Measurements from ENCODE around the gene SIK3. TPM values are rescaled to one million over a fixed set of nuclear protein-coding genes. Genes with fewer than 3 reads are reported as not detected.

The SIK3 gene
- total and polyA plus RNA-seq, 4 donors, result 6.4 to 64.2 (median 39.0) TPM

DNA sequence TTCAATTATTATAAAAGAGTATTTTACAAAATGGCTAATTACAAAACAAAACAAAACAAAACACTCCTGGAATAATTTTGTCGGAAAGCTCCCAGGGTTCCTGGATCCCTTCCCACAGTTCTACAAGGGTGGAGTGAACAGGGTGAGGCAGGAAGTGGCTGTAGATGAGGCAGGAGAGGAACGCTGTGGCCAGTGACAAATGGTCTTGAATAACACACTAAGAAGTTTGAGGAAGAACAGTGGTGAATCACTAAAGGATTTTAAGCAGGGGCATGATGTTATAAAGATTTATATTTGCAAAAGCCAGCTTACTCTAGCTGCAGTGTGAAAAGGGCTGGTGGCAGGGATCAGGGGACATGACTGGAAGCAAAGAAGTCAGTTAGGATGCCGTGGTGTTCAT is 227.0 kb downstream of the SIK3 start:
- intact Hi-C loops (cut with DNase I), result no loop called here
- ATAC-seq (ENCODE audit: low FRiP score) (no peak), DNase-seq (no peak)
- H3K27ac ChIP-seq (ENCODE audit: low read depth in 1 of 2, low read length in 2 of 2), result no peak overlapping the region
- H3K27me3 ChIP-seq (ENCODE audit: control insufficient read depth in 1 of 2, insufficient read depth in 2 of 2, low read length in 1 of 2), result no peaks in the 10 kb centered on the region
- no peaks in the 10 kb centered on the region for H3K4me1 ChIP-seq (ENCODE audit: control insufficient read depth in 1 of 2, insufficient read depth in 2 of 2, low read length in 2 of 2)
- WGBS, 2 donors, result 54 to 56% methylated on average over 3 of the region's 3 CpGs
- no peak overlapping the region for H3K4me3 ChIP-seq (ENCODE audit: low read length in 2 of 2)
- H3K36me3 ChIP-seq (ENCODE audit: control insufficient read depth in 1 of 2, insufficient read depth in 2 of 2, low read length in 1 of 2), result peaks cover 8 to 17% of the 10 kb centered on the region in 2 donors
- no peaks in the 10 kb centered on the region for H3K9me3 ChIP-seq (ENCODE audit: control insufficient read depth, low read length)

DNA sequence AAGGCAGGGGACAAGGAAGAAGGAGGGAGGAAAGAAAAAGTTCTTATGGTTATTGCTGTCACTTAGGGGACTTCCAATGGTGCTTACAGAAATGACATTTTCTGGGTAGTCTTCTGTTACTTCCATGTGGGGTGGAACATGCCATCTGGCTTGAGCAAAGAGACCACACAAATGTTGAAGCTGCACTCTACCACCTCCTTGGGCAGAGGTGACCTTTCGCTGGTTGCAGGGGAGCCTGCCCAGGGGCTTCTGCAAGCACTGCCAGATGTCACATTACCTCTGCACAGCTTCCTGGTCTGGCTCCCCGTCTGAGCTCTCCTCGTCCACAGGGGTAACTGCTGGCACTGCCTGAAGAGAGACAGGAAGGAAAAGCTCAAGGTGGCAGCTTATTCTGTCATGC is 228.2 kb downstream of the SIK3 start:
- no peak overlapping the region for H3K27ac ChIP-seq (ENCODE audit: low read depth in 1 of 2, low read length in 2 of 2)
- H3K27me3 ChIP-seq (ENCODE audit: control insufficient read depth in 1 of 2, insufficient read depth in 2 of 2, low read length in 1 of 2), result no peaks in the 10 kb centered on the region
- no peaks in the 10 kb centered on the region for H3K9me3 ChIP-seq (ENCODE audit: control insufficient read depth, low read length)
- H3K4me1 ChIP-seq (ENCODE audit: control insufficient read depth in 1 of 2, insufficient read depth in 2 of 2, low read length in 2 of 2), result no peaks in the 10 kb centered on the region
- intact Hi-C loops (cut with DNase I), result no loop called here
- H3K36me3 ChIP-seq (ENCODE audit: control insufficient read depth in 1 of 2, insufficient read depth in 2 of 2, low read length in 1 of 2), result peaks cover 8 to 12% of the 10 kb centered on the region in 2 donors
- ATAC-seq (ENCODE audit: low FRiP score), result no peak
- no peak for DNase-seq
- WGBS, 2 donors, result 71 to 90% methylated on average over 3 of the region's 3 CpGs
- H3K4me3 ChIP-seq (ENCODE audit: low read length in 2 of 2), result no peak overlapping the region

DNA sequence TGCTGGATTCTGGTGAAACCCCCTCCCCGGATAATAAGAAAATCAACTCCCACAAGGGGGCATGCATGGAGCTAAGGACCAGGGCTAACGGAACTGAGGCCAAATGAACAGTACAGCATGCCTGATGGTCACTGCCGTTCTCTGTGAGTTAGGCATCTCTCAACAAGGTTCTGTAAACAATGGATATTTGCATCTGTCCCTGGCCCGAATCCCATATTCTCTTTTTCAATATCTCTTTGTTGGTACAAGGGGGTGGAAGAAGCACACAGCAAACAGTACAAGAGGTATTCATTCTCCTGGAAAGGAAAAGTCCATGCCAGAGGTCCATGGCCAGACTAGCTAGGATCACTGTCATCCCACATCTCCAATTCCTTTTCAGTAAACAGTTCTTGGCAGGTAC is 228.6 kb downstream of the SIK3 start:
- H3K27me3 ChIP-seq (ENCODE audit: control insufficient read depth in 1 of 2, insufficient read depth in 2 of 2, low read length in 1 of 2), result no peaks in the 10 kb centered on the region
- intact Hi-C loops (cut with DNase I), result no loop called here
- WGBS, 2 donors, result 80 to 87% methylated on average over 4 of the region's 4 CpGs
- DNase-seq, result no peak
- no peaks in the 10 kb centered on the region for H3K9me3 ChIP-seq (ENCODE audit: control insufficient read depth, low read length)
- H3K4me1 ChIP-seq (ENCODE audit: control insufficient read depth in 1 of 2, insufficient read depth in 2 of 2, low read length in 2 of 2), result no peaks in the 10 kb centered on the region
- ATAC-seq (ENCODE audit: low FRiP score), result no peak
- peaks cover 10 to 13% of the 10 kb centered on the region in 2 donors for H3K36me3 ChIP-seq (ENCODE audit: control insufficient read depth in 1 of 2, insufficient read depth in 2 of 2, low read length in 1 of 2)
- H3K4me3 ChIP-seq (ENCODE audit: low read length in 2 of 2), result no peak overlapping the region
- H3K27ac ChIP-seq (ENCODE audit: low read depth in 1 of 2, low read length in 2 of 2), result no peak overlapping the region

DNA sequence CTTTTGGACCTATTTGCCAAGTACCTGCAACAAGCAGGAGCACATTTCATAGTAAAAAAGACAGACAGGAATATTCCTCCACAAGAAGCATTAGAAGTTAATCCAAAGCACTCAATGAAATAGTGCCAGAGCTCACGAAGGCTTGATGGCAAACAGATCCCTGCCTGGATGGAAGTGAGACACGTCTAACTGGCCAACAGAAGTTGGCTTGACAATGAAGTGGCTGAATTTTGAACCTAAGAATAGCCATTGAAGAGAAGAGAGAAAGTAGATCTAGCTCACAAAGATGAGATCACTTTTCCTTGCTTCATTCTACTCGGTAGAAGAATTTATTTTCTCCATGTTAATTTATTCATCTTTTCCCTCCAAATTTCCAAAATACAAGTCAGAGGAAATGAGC is 230.2 kb downstream of the SIK3 start:
- H3K4me1 ChIP-seq (ENCODE audit: control insufficient read depth in 1 of 2, insufficient read depth in 2 of 2, low read length in 2 of 2), result no peaks in the 10 kb centered on the region
- ATAC-seq (ENCODE audit: low FRiP score) (no peak), DNase-seq (no peak)
- no peak overlapping the region for H3K4me3 ChIP-seq (ENCODE audit: low read length in 2 of 2)
- H3K36me3 ChIP-seq (ENCODE audit: control insufficient read depth in 1 of 2, insufficient read depth in 2 of 2, low read length in 1 of 2), result peaks cover 12 to 14% of the 10 kb centered on the region in 2 donors
- 16 to 19% methylated on average over 3 of the region's 3 CpGs for WGBS, 2 donors
- intact Hi-C loops (cut with DNase I), result no loop called here
- H3K27me3 ChIP-seq (ENCODE audit: control insufficient read depth in 1 of 2, insufficient read depth in 2 of 2, low read length in 1 of 2), result no peaks in the 10 kb centered on the region
- no peak overlapping the region for H3K27ac ChIP-seq (ENCODE audit: low read depth in 1 of 2, low read length in 2 of 2)
- no peaks in the 10 kb centered on the region for H3K9me3 ChIP-seq (ENCODE audit: control insufficient read depth, low read length)

DNA sequence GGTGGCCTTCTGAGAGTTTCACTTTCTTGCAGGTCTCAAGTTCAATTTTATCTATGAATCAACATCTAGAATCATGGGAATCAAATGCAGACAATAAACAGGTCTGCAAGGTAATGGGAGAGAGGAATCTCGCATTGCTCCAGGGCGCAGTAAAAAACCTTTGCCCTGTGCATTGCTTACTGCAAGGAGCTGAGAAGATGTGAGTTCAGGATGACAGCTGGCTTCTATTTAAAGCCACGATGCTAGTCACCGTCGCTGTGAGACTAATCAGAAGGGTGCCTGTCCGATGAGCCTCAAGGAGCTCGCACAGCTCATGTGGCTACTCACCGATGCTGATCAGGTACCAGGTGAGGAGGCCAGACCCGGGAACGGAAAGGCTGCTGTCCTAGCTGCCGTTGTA is 230.6 kb downstream of the SIK3 start:
- Histone ChIP-seq H3K27me3 (ENCODE audit: control insufficient read depth in 1 of 2, insufficient read depth in 2 of 2, low read length in 1 of 2) (no peaks in the 10 kb centered on the region), H3K4me1 (ENCODE audit: control insufficient read depth in 1 of 2, insufficient read depth in 2 of 2, low read length in 2 of 2) (no peaks in the 10 kb centered on the region), H3K4me3 (ENCODE audit: low read length in 2 of 2) (no peak overlapping the region), H3K27ac (ENCODE audit: low read depth in 1 of 2, low read length in 2 of 2) (no peak overlapping the region), H3K36me3 (ENCODE audit: control insufficient read depth in 1 of 2, insufficient read depth in 2 of 2, low read length in 1 of 2) (peaks cover 12% of the 10 kb centered on the region in 2 donors), H3K9me3 (ENCODE audit: control insufficient read depth, low read length) (no peaks in the 10 kb centered on the region)
- intact Hi-C loops (cut with DNase I), result no loop called here
- ATAC-seq (ENCODE audit: low FRiP score) (no peak), DNase-seq (no peak)
- 92 to 94% methylated on average over 11 of the region's 11 CpGs for WGBS, 2 donors

DNA sequence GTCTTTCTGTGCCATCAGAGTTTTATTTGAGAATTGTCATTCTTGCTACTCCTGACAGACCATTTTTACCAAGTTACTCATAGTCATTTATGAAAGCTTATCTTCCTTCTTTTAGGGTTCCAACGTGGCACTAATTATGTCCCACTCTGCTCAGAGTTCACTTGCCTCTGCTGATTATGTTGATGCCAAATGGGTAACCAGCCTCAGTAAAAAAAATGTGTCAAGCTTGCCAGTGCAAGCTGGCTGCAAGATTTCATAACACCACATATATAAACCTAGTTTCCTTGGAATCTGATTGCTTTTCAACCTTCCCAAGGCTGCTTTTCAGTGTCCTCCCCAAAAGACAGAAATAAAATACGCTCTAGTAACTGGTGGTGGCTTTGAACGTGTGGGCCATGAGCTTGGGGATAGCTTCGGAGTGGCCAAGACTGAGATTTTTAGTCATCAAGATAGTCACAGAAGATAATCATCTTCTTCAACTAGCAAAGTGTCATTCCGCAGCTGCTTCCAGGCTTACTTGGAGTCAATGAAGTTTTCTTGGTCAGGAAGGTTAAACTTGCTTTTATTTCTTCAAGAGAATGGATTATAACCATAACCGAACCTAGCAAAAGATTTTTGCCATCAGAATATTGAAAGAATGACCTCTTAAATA is 231.3 kb downstream of the SIK3 start:
- Histone ChIP-seq H3K4me3 (ENCODE audit: low read length in 2 of 2) (no peak overlapping the region), H3K9me3 (ENCODE audit: control insufficient read depth, low read length) (no peaks in the 10 kb centered on the region), H3K27me3 (ENCODE audit: control insufficient read depth in 1 of 2, insufficient read depth in 2 of 2, low read length in 1 of 2) (no peaks in the 10 kb centered on the region), H3K4me1 (ENCODE audit: control insufficient read depth in 1 of 2, insufficient read depth in 2 of 2, low read length in 2 of 2) (no peaks in the 10 kb centered on the region), H3K27ac (ENCODE audit: low read depth in 1 of 2, low read length in 2 of 2) (no peak overlapping the region), H3K36me3 (ENCODE audit: control insufficient read depth in 1 of 2, insufficient read depth in 2 of 2, low read length in 1 of 2) (peaks cover 13 to 18% of the 10 kb centered on the region in 2 donors)
- ATAC-seq (ENCODE audit: low FRiP score), result no peak
- WGBS, 2 donors, result 56 to 66% methylated on average over 6 of the region's 6 CpGs
- intact Hi-C loops (cut with DNase I), result no loop called here
- no peak for DNase-seq

DNA sequence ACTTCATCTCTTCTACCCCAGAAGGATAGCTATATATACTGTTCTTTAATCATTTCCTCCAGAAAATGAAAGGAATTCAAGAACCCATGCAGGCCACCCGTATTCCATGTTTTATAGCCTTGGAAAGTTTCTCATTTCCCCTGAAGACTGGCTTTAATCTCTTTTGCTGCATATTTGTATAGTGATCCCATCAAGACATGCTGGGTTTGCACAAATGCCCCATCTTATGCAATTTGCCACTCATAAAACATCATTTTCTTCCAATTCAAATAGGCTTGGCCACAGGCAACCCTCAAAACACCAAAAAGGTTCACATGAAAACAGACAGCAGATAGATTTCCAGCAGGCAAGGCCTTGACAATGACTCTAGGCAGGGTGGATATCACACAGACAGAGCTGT is 232.5 kb downstream of the SIK3 start:
- intact Hi-C loops (cut with DNase I), result no loop called here
- H3K27ac ChIP-seq (ENCODE audit: low read depth in 1 of 2, low read length in 2 of 2), result no peak overlapping the region
- H3K9me3 ChIP-seq (ENCODE audit: control insufficient read depth, low read length), result no peaks in the 10 kb centered on the region
- peaks cover 15 to 19% of the 10 kb centered on the region in 2 donors for H3K36me3 ChIP-seq (ENCODE audit: control insufficient read depth in 1 of 2, insufficient read depth in 2 of 2, low read length in 1 of 2)
- 53 to 65% methylated on average over 1 of the region's 1 CpG for WGBS, 2 donors
- DNase-seq (no peak), ATAC-seq (ENCODE audit: low FRiP score) (no peak)
- no peaks in the 10 kb centered on the region for H3K4me1 ChIP-seq (ENCODE audit: control insufficient read depth in 1 of 2, insufficient read depth in 2 of 2, low read length in 2 of 2)
- H3K4me3 ChIP-seq (ENCODE audit: low read length in 2 of 2), result no peak overlapping the region
- no peaks in the 10 kb centered on the region for H3K27me3 ChIP-seq (ENCODE audit: control insufficient read depth in 1 of 2, insufficient read depth in 2 of 2, low read length in 1 of 2)

DNA sequence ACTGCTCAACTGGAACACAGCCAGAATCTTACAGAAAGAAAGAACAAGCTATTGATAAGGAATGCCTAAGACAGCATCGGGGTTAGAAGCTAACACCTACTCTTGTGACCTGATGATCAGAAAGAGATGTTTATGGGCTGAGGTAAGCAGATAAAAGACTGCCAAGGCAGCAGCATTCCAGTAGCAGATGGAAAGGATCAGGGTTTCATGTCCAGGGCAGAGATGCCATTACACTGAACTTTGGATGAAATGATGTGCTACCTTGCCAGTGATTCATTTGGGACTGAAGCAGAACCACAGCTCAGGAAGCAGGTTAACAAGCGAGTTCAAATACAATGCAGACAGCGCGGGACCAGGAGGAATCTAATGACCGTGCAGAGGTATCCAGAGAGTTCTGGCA is 233.7 kb downstream of the SIK3 start:
- no peak for DNase-seq
- peaks cover 12 to 15% of the 10 kb centered on the region in 2 donors for H3K36me3 ChIP-seq (ENCODE audit: control insufficient read depth in 1 of 2, insufficient read depth in 2 of 2, low read length in 1 of 2)
- H3K9me3 ChIP-seq (ENCODE audit: control insufficient read depth, low read length), result no peaks in the 10 kb centered on the region
- WGBS, 2 donors, result 93 to 96% methylated on average over 5 of the region's 5 CpGs
- H3K4me1 ChIP-seq (ENCODE audit: control insufficient read depth in 1 of 2, insufficient read depth in 2 of 2, low read length in 2 of 2), result no peaks in the 10 kb centered on the region
- intact Hi-C loops (cut with DNase I), result no loop called here
- no peak overlapping the region for H3K4me3 ChIP-seq (ENCODE audit: low read length in 2 of 2)
- no peak overlapping the region for H3K27ac ChIP-seq (ENCODE audit: low read depth in 1 of 2, low read length in 2 of 2)
- no peak for ATAC-seq (ENCODE audit: low FRiP score)
- no peaks in the 10 kb centered on the region for H3K27me3 ChIP-seq (ENCODE audit: control insufficient read depth in 1 of 2, insufficient read depth in 2 of 2, low read length in 1 of 2)

DNA sequence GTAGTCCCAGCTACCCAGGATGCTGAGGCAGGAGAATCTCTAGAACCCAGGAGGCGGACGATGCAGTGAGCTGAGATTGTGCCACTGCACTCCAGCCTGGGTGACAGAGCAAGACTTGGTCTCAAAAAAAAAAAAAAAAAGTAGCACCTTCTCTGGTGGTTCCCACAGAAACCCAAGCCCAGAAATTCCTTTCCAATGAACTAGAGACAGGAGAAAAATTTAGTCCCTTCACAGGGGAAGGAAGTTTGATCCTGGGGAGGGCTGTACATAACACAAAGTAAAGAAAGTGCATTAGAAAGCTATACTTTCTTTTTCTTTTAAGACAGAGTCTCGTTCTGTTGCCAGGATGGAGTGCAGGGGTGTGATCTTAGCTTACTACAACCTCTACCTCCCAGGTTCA is 235.3 kb downstream of the SIK3 start:
- ATAC-seq (ENCODE audit: low FRiP score) (no peak), DNase-seq (no peak)
- Histone ChIP-seq H3K4me1 (ENCODE audit: control insufficient read depth in 1 of 2, insufficient read depth in 2 of 2, low read length in 2 of 2) (no peaks in the 10 kb centered on the region), H3K36me3 (ENCODE audit: control insufficient read depth in 1 of 2, insufficient read depth in 2 of 2, low read length in 1 of 2) (peaks cover 14% of the 10 kb centered on the region in 2 donors), H3K27ac (ENCODE audit: low read depth in 1 of 2, low read length in 2 of 2) (no peak overlapping the region), H3K4me3 (ENCODE audit: low read length in 2 of 2) (no peak overlapping the region), H3K27me3 (ENCODE audit: control insufficient read depth in 1 of 2, insufficient read depth in 2 of 2, low read length in 1 of 2) (no peaks in the 10 kb centered on the region), H3K9me3 (ENCODE audit: control insufficient read depth, low read length) (no peaks in the 10 kb centered on the region)
- intact Hi-C loops (cut with DNase I), result no loop called here
- whole genome bisulfite sequencing, 2 donors, result 88 to 89% methylated on average over 3 of the region's 3 CpGs
